HG02588 (cell line): ENCODE results near the gene NLRP1.

Experiments used
- ATAC-seq: cut with Tn5 transposase; IDR thresholded peaks from one replicate; pipeline ENCODE4 v1.9.1; 2021; ENCODE audit warnings: mild to moderate bottlenecking, moderate library complexity; ENCODE audit not compliant: unreplicated experiment

The NLRP1 gene

GRCh38 chr17:5526821-5527598 lies 57.3 kb downstream of the NLRP1 start:
- ATAC-seq: no peak

GRCh38 chr17:5523249-5523648 lies 61.1 kb downstream of the NLRP1 start:
- ATAC-seq: no peak

GRCh38 chr17:5522476-5522875 lies 61.8 kb downstream of the NLRP1 start:
- no peak for ATAC-seq

- no peak for ATAC-seq
These were observed 68.1 kb downstream of the NLRP1 start for GRCh38 chr17:5516060-5516792.

- ATAC-seq: no peak
These were observed 69.3 kb downstream of the NLRP1 start for GRCh38 chr17:5514976-5515375.

- ATAC-seq: no peak
These were observed 70.7 kb downstream of the NLRP1 start for GRCh38 chr17:5513628-5514027.

- ATAC-seq: no peak
These were observed 72.7 kb downstream of the NLRP1 start for GRCh38 chr17:5511401-5512225.

- ATAC-seq: no peak
These were observed 73.5 kb downstream of the NLRP1 start for GRCh38 chr17:5510771-5511170.

- ATAC-seq: no peak
These were observed 74.8 kb downstream of the NLRP1 start for GRCh38 chr17:5509482-5509881.

GRCh38 chr17:5508810-5509209 lies 75.5 kb downstream of the NLRP1 start:
- ATAC-seq: no peak

GRCh38 chr17:5506307-5506706 lies 78.0 kb downstream of the NLRP1 start:
- no peak for ATAC-seq

GRCh38 chr17:5502552-5502951 lies 81.8 kb downstream of the NLRP1 start:
- no peak for ATAC-seq

GRCh38 chr17:5501685-5502084 lies 82.6 kb downstream of the NLRP1 start:
- no peak for ATAC-seq

- ATAC-seq: peak; percentile 47
These were observed 83.5 kb downstream of the NLRP1 start for GRCh38 chr17:5500589-5501391.

GRCh38 chr17:5500247-5500588 lies 84.1 kb downstream of the NLRP1 start:
- ATAC-seq: no peak

- ATAC-seq: no peak
These were observed 84.7 kb downstream of the NLRP1 start for GRCh38 chr17:5499476-5500231.

GRCh38 chr17:5492970-5493369 lies 91.3 kb downstream of the NLRP1 start:
- no peak for ATAC-seq

GRCh38 chr17:5488752-5489151 lies 95.6 kb downstream of the NLRP1 start:
- no peak for ATAC-seq

- ATAC-seq: peak; percentile 79
These were observed 97.8 kb downstream of the NLRP1 start, which contains the start of gene MIS12 for GRCh38 chr17:5486206-5487124. TSS of gene MIS12 (plus strand) at chr17:5486566. CDS start at chr17:5488863, 2,297 bp downstream.
